Panc1 (cell line): ENCODE measurements around the gene UBE2R2.
"Not testable (repeated sequence)": the region's sequence is repeated elsewhere in the genome, so short reads cannot be mapped to it uniquely, and the experiment has no call there.

Experiments
- CTCF ChIP-seq: fragments of 450-650 bp; IDR thresholded peaks from 2 replicates; pipeline ENCODE4 v1.5.1; 2017; ENCODE audit warnings: mild to moderate bottlenecking
- REST ChIP-seq, 2 experiments: IDR thresholded peaks; 2 replicates each; pipeline ENCODE4 v1.6.1; 2011 to 2012; ENCODE audit warnings: low read depth in 2 of 2, control low read depth in 1 of 2, low read length in 1 of 2, mild to moderate bottlenecking in 1 of 2, moderate library complexity in 1 of 2; ENCODE audit not compliant: insufficient read depth in 1 of 2
- SIN3A ChIP-seq: IDR thresholded peaks from 2 replicates; pipeline ENCODE4 v1.6.1; 2012; ENCODE audit warnings: low read depth, mild to moderate bottlenecking, low read length, moderate library complexity, borderline replicate concordance; ENCODE audit not compliant: insufficient read depth

DNA sequence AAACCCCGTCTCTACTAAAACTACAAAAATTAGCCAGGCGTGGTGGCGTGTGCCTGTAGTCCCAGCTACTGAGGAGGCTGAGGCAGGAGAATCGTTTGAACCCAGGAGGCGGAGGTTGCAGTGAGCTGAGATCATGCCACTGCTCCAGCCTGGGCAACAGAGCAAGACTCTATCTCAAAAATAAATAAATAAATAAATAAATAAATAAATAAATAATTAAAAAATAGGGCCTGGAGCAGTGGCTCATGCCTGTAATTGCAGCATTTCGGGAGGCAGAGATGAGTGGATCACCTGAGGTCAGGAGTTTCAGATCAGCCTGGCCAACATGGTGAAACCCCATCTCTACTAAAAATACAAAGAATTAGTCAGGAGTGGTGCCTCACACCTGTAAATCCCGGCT is 145.5 kb downstream of the UBE2R2 start:
- TF ChIP-seq REST (IDR thresholded peaks at IDR 0.05; ENCODE audit: insufficient read depth in 1 of 2, low read depth in 2 of 2, low read length in 1 of 2); CTCF; SIN3A: not testable (repeated sequence)
